ENCODE results near the gene TRIM49D1.
"Not testable (repeated sequence)": the region's sequence is repeated elsewhere in the genome, so short reads cannot be mapped to it uniquely, and the experiment has no call there.

TRIM49D1 gene

GRCh38 chr11:89922195-89922660 lies at the start of gene TRIM49D1:
TSS of gene TRIM49D1 (minus strand) at chr11:89922245. CDS start at chr11:89917710, 4,535 bp downstream.
- FAIRE-seq (no peak), DNase-seq (ENCODE audit: extremely low spot score, insufficient read length, low read depth) (no peak)

GRCh38 chr11:89965737-89966136 lies 43.7 kb upstream of the TRIM49D1 start, which contains the start of gene TRIM64:
TSS of gene TRIM64 (plus strand) at chr11:89966037. CDS start at chr11:89968504, 2,467 bp downstream.
- not testable (repeated sequence) for FAIRE-seq; DNase-seq (ENCODE audit: extremely low spot score, insufficient read length, low read depth)

DNA sequence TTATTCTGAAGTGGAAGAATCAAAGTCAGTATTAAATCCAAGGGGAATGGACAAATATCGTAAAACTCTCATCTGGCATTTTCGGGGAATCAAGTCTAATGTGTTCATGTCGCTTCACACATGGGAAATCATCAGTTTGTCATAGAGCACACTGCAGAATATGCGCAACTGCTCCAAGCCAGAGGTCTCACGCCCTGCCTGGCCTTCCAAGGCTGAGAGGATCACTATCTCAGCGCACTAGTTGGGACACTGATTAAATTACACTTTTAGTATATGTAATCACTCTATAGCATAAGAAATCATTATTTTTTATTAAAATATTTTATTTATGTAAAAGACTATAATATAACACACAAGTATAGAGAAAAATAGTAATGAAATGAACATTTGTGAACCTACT lies 38.8 kb upstream of the TRIM49D1 start:
- DNase-seq (ENCODE audit: extremely low spot score, insufficient read length, low read depth); FAIRE-seq: not testable (repeated sequence)

GRCh38 chr11:89923764-89924163 lies 1.7 kb upstream of the TRIM49D1 start, which contains the start of gene TRIM49D2:
TSS of gene TRIM49D2 (plus strand) at chr11:89924064. CDS start at chr11:89926762, 2,698 bp downstream.
- not testable (repeated sequence) for FAIRE-seq; DNase-seq (ENCODE audit: extremely low spot score, insufficient read length, low read depth)

GRCh38 chr11:89900809-89901208 lies 21.2 kb downstream of the TRIM49D1 start:
- not testable (repeated sequence) for DNase-seq (ENCODE audit: extremely low spot score, insufficient read length, low read depth); FAIRE-seq

DNA sequence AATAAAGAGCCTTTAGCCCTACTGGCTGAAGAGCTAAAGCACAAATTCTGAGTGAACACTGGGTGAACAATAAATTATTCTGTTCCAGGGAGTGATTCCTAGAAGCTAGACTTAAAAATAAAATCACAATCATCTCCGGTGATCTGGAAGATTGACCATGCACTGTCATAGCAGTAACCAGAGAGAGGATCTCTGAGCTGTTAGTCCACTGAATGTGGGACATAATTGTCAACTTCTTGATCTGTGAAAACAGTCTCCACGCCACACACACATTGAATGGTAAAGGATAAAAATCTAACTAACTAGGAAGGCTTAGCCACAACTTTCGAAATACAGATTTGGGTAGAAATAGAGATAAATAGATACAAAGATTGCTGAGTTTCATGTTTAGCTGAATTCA lies 28.8 kb downstream of the TRIM49D1 start:
- not testable (repeated sequence) for FAIRE-seq

GRCh38 chr11:89877511-89877910 lies 44.5 kb downstream of the TRIM49D1 start:
- DNase-seq (ENCODE audit: extremely low spot score, insufficient read length, low read depth); FAIRE-seq: not testable (repeated sequence)

More for the DNA sequence above, 28.8 kb downstream of the TRIM49D1 start:
- not testable (repeated sequence) for DNase-seq (ENCODE audit: extremely low spot score, insufficient read length, low read depth)

- not testable (repeated sequence) for FAIRE-seq; DNase-seq (ENCODE audit: extremely low spot score, insufficient read length, low read depth)
Measured at GRCh38 chr11:89872588-89872987, 49.5 kb downstream of the TRIM49D1 start.

DNA sequence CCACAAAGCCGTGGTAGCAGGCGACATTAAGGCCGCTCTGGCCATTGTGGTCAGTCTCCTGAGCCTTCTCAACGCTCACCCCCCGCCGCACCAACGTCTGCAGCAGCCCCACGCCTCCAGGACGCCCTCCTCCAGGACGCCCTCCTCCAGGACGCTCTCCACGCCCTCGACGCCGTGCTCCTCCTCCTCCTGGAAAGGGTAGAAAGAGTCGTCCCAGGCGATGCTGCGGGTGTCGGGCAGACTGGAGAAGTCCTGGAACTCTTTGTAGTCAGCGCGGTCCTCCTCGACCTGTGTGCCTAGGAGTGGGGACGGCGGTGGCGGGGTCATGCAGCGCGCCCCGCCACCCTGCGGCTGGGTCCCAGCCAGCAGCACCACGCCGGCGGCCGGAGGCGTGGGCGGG lies 56.8 kb downstream of the TRIM49D1 start:
- not testable (repeated sequence) for DNase-seq (ENCODE audit: extremely low spot score, insufficient read length, low read depth); FAIRE-seq

GRCh38 chr11:89863906-89864704 lies 57.9 kb downstream of the TRIM49D1 start:
- DNase-seq (ENCODE audit: extremely low spot score, insufficient read length, low read depth); FAIRE-seq: not testable (repeated sequence)
